ENCODE results near the gene AHSG. TPM values are rescaled to one million over a fixed set of nuclear protein-coding genes. Genes with fewer than 3 reads are reported as not detected.

Gene AHSG
- total and polyA plus RNA-seq, 2 experiments from 2014 or later, result 0.10 to 0.18 TPM

DNA sequence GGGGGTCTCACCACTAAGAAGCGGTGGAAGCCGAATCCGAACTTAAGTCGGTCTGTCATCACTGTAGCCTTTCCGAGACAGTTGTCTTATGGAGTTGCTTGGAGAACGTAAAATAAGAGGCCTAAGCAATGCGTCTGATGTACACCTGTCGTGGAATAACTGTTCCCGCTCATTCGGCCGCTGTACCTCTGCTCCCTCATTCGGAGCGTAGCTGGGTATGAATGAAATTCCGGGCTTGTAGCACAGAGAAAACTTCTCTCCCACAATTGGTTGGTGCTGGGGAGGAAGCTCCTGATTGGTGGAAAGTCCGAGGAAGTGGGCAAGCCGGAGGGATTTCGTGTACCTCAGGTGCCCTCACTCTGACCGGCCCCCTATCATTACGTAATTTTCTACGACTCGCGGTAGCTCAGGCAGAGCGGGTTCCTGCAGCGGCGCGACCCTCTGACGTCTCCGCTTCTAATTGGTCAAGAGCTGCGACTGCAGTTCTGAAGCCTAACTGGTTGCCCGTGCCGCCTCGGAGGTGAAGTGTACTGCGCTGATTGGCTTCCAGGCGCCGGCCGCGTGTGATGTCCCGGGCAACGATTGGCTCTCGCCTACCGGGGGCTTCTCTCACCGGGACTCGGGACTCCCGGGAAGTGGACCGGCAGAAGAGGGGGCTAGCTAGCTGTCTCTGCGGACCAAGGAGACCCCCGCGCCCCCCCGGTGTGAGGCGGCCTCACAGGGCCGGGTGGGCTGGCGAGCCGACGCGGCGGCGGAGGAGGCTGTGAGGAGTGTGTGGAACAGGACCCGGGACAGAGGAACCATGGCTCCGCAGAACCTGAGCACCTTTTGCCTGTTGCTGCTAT, 42.5 kb upstream of the AHSG start, which contains the start of gene DNAJB11:
Gene DNAJB11 (plus strand): TSS at position 625 of the 845 bp plus-strand sequence. CDS start 178 bp downstream, at position 803.
- peak within 1 kb of the TSS; percentile 94 for H3K4me2 ChIP-seq
- H3K27ac ChIP-seq (ENCODE audit: low read depth), result peak within 1 kb of the TSS; percentile 70; the same call in 1 of the 2 replicates
- Mint-ChIP-seq H3K36me3 (ENCODE audit: low read depth) (peaks cover 24% of the 10 kb centered on the region; the same call in 2 of the 3 replicates), H3K27me3 (ENCODE audit: insufficient read depth, low read depth, poor library complexity) (peaks cover 7% of the 10 kb centered on the region), H3K4me3 (peak within 1 kb of the TSS; percentile 88), H3K9me3 (no peaks in the 10 kb centered on the region), H3K27ac (peak within 1 kb of the TSS; percentile 98), H3K4me1 (peaks cover 21% of the 10 kb centered on the region)
- H2AFZ ChIP-seq, result no peak within 1 kb of the TSS
- H3K79me2 ChIP-seq (replicated peaks; ENCODE audit: insufficient read depth), result peaks cover 35% of the 10 kb centered on the region
- H3F3A ChIP-seq (replicated peaks; ENCODE audit: low read depth), result peaks cover 2% of the 10 kb centered on the region; the same call in 1 of the 2 replicates
- peak within 1 kb of the TSS; percentile 75 for H3K4me3 ChIP-seq
- TF ChIP-seq REST (IDR thresholded peaks at IDR 0.05; ENCODE audit: unreplicated experiment) (no peak), EZH2 (IDR thresholded peaks at IDR 0.05; ENCODE audit: low read depth, unreplicated experiment) (no peak), JUNB (IDR thresholded peaks at IDR 0.05; ENCODE audit: unreplicated experiment) (no peak), POLR2AphosphoS5 (IDR thresholded peaks at IDR 0.05; ENCODE audit: low read depth) (peak; percentile 88), CREB1 (CRISPR knock-in tag; IDR thresholded peaks at IDR 0.05; ENCODE audit: low read depth) (peak; percentile 96), NANOG (IDR thresholded peaks at IDR 0.05; ENCODE audit: borderline replicate concordance) (no peak)
- TF ChIP-seq, protein P1, sequence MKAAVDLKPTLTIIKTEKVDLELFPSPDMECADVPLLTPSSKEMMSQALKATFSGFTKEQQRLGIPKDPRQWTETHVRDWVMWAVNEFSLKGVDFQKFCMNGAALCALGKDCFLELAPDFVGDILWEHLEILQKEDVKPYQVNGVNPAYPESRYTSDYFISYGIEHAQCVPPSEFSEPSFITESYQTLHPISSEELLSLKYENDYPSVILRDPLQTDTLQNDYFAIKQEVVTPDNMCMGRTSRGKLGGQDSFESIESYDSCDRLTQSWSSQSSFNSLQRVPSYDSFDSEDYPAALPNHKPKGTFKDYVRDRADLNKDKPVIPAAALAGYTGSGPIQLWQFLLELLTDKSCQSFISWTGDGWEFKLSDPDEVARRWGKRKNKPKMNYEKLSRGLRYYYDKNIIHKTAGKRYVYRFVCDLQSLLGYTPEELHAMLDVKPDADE (IDR thresholded peaks at IDR 0.05), result peak; percentile 46; the same call in 1 of the 2 replicates
- no peaks in the 10 kb centered on the region for H3K27me3 ChIP-seq (ENCODE audit: insufficient read depth)
- ATAC-seq, result peak; percentile 84
- peak; percentile 100 for DNase-seq (ENCODE audit: low spot score)
- H3K9me2 ChIP-seq (ENCODE audit: insufficient read depth), result no peaks in the 10 kb centered on the region
- H4K20me1 ChIP-seq (replicated peaks; ENCODE audit: insufficient read depth), result peaks cover 3% of the 10 kb centered on the region; the same call in 1 of the 2 replicates
- peaks cover 32% of the 10 kb centered on the region for H3K36me3 ChIP-seq (ENCODE audit: insufficient read depth)
- H3K4me1 ChIP-seq (ENCODE audit: insufficient read depth), result peaks cover 25% of the 10 kb centered on the region

- Histone ChIP-seq H3K9me2 (ENCODE audit: insufficient read depth) (no peaks in the 10 kb centered on the region), H3K79me2 (replicated peaks; ENCODE audit: insufficient read depth) (peaks cover 31% of the 10 kb centered on the region), H3K4me3 (peak overlapping the region; percentile 75), H3K4me1 (ENCODE audit: insufficient read depth) (peaks cover 25% of the 10 kb centered on the region), H3K27me3 (ENCODE audit: insufficient read depth) (no peaks in the 10 kb centered on the region), H3F3A (replicated peaks; ENCODE audit: low read depth) (peaks cover 2% of the 10 kb centered on the region; the same call in 1 of the 2 replicates), H3K27ac (ENCODE audit: low read depth) (no peak overlapping the region; the same call in 1 of the 2 replicates), H4K20me1 (replicated peaks; ENCODE audit: insufficient read depth) (peaks cover 3% of the 10 kb centered on the region; the same call in 1 of the 2 replicates), H2AFZ (no peak overlapping the region), H3K4me2 (peak overlapping the region; percentile 94), H3K36me3 (ENCODE audit: insufficient read depth) (peaks cover 39% of the 10 kb centered on the region)
- peak; percentile 7 for DNase-seq (ENCODE audit: low spot score)
- H3K4me3 Mint-ChIP-seq, result peak overlapping the region; percentile 88
- H3K9me3 Mint-ChIP-seq, result no peaks in the 10 kb centered on the region
- H3K4me1 Mint-ChIP-seq, result peaks cover 21% of the 10 kb centered on the region
- ATAC-seq, result no peak
- H3K27me3 Mint-ChIP-seq (ENCODE audit: insufficient read depth, low read depth, poor library complexity), result peaks cover 7% of the 10 kb centered on the region
- peak overlapping the region; percentile 95 for H3K27ac Mint-ChIP-seq
- H3K36me3 Mint-ChIP-seq (ENCODE audit: low read depth), result peaks cover 31% of the 10 kb centered on the region; the same call in 2 of the 3 replicates
- no peak for TF ChIP-seq REST (IDR thresholded peaks at IDR 0.05; ENCODE audit: unreplicated experiment)
- TF ChIP-seq EZH2phosphoT487 (IDR thresholded peaks at IDR 0.05; ENCODE audit: unreplicated experiment), result no peak
Measured at GRCh38 chr3:186570941-186571643, 41.8 kb upstream of the AHSG start.
